HFFc6 (cell line): ENCODE measurements around the gene TDRD9. TPM values are rescaled to one million over a fixed set of nuclear protein-coding genes. Genes with fewer than 3 reads are reported as not detected.

Experiments
- DNase-seq: peaks from one replicate; pipeline ENCODE4 v3.0.0-alpha.2; 2018
- H3K27ac Mint-ChIP-seq: 2 replicates; pipeline ENCODE4 v1.8.0; 2020; ENCODE audit warnings: mild to moderate bottlenecking, mixed read lengths
- H3K27me3 Mint-ChIP-seq: 2 replicates; pipeline ENCODE4 v1.8.0; 2021; ENCODE audit warnings: mild to moderate bottlenecking, moderate library complexity, mixed read lengths; ENCODE audit not compliant: insufficient read depth
- H3K36me3 Mint-ChIP-seq: 2 replicates; pipeline ENCODE4 v1.8.0; 2021; ENCODE audit warnings: low read depth, mixed read lengths
- H3K4me1 Mint-ChIP-seq: 2 replicates; pipeline ENCODE4 v1.8.0; 2020; ENCODE audit warnings: low read depth, mixed read lengths
- H3K4me3 Mint-ChIP-seq: 2 replicates; pipeline ENCODE4 v1.8.0; 2020; ENCODE audit warnings: mild to moderate bottlenecking, moderate library complexity, mixed read lengths
- H3K9me3 Mint-ChIP-seq: 2 replicates; pipeline ENCODE4 v1.8.0; 2020; ENCODE audit warnings: mild to moderate bottlenecking, mixed read lengths
- CTCF ChIP-seq: fragments of 200-600 bp; sonication (generic); IDR thresholded peaks from 2 replicates; pipeline ENCODE4 v1.5.0; 2021; ENCODE audit warnings: antibody characterized with exemption, mild to moderate bottlenecking
- total RNA-seq, 6 experiments: library from RNA; stranded (reverse); fragmentation: NEBNext Ultra II Directional; extraction: Animal tissue kit (Norgen Biotek cat#: 25700); gene quantifications; 2 replicates in 1 of 6; 3 replicates in 5 of 6; pipeline ENCODE4 v1.2.3, GENCODE V29; 2021

The TDRD9 gene
- total RNA-seq, 6 experiments from 2014 or later: not detected

DNA sequence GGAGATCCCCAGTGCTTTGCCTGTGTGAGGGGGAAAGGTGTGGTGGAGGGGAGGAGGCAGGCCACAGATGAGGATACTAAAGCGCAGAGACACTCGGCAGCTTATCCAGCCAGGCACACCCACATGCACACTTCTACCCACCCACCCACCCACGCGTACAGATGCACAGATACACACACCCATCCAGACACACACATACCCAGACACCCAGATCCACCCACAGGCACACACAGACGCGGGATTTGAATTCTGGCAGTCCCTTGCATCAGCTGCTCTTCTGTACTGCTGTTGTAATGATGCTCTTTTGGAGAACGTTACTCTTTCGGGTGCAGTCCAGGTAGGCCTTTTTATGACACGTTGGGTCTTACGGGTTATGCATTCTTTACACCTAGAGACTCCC lies 69.8 kb downstream of the TDRD9 start:
- no peak for DNase-seq
- no peak for TF ChIP-seq CTCF
- H3K36me3 Mint-ChIP-seq: no peaks in the 10 kb centered on the region
- H3K27me3 Mint-ChIP-seq: peaks cover 5% of the 10 kb centered on the region
- H3K27ac Mint-ChIP-seq: no peak overlapping the region
- H3K9me3 Mint-ChIP-seq: no peaks in the 10 kb centered on the region
- no peaks in the 10 kb centered on the region for H3K4me1 Mint-ChIP-seq
- H3K4me3 Mint-ChIP-seq: no peak overlapping the region

- no peak overlapping the region for H3K4me3 Mint-ChIP-seq
- H3K36me3 Mint-ChIP-seq: no peaks in the 10 kb centered on the region
- no peak overlapping the region for H3K27ac Mint-ChIP-seq
- H3K9me3 Mint-ChIP-seq: no peaks in the 10 kb centered on the region
- TF ChIP-seq CTCF: no peak
- H3K4me1 Mint-ChIP-seq: no peaks in the 10 kb centered on the region
- no peak for DNase-seq
- peaks cover 5% of the 10 kb centered on the region; the same call in 1 of the 2 replicates for H3K27me3 Mint-ChIP-seq
Observed at GRCh38 chr14:103999795-104000440, 71.7 kb downstream of the TDRD9 start.

- TF ChIP-seq CTCF: peak; percentile 23; the same call in 1 of the 2 replicates
- Mint-ChIP-seq H3K4me1 (no peaks in the 10 kb centered on the region), H3K27me3 (peaks cover 5% of the 10 kb centered on the region; the same call in 1 of the 2 replicates), H3K27ac (no peak overlapping the region), H3K9me3 (no peaks in the 10 kb centered on the region), H3K36me3 (no peaks in the 10 kb centered on the region), H3K4me3 (no peak overlapping the region)
- no peak for DNase-seq
Observed at GRCh38 chr14:104001003-104001402, 72.7 kb downstream of the TDRD9 start.

DNA sequence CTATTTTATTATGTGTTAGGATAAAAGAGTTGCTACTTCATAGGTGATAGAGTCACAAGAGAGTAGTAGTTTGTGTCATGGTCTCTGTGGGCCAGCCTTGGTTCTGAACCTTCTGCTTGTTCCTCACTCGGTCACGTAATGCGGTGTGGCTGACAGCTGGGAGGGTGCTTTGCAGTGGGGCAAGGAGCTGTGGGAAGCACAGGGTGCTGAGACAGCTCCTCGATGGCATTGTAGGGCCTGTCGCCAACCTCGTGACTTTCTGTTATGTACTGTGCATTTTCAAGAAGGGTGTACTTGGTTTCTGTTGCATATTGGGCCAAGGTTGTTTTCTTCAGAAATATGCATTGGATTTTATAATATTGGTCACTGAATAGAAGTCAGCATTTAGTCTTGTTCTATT lies 75.4 kb downstream of the TDRD9 start:
- Mint-ChIP-seq H3K27me3 (peaks cover 7% of the 10 kb centered on the region), H3K36me3 (no peaks in the 10 kb centered on the region), H3K4me1 (no peaks in the 10 kb centered on the region), H3K4me3 (no peak overlapping the region), H3K27ac (no peak overlapping the region), H3K9me3 (no peaks in the 10 kb centered on the region)
- TF ChIP-seq CTCF: no peak
- no peak for DNase-seq

DNA sequence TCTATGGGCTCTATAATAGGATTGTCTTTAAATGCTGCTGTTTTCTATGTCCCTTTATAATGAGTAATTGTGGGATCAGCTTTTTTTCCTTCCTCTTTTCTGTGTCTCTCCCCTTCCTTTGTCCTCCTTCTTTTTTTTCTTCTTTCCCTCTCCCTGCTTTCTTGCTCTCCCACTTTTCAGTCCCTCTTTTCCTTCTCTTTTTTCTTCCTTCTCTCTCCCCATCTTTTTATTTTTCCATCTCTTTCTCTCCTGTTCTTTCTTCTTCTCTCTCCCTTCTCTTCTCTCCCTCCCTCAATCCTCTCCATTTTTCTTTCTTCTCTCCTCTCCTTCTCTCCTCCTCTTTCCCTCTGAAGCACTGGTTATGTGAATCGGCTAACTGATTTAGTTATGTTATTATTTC lies 76.6 kb downstream of the TDRD9 start:
- no peaks in the 10 kb centered on the region for H3K36me3 Mint-ChIP-seq
- H3K9me3 Mint-ChIP-seq: no peaks in the 10 kb centered on the region
- H3K4me1 Mint-ChIP-seq: no peaks in the 10 kb centered on the region
- no peak overlapping the region for H3K4me3 Mint-ChIP-seq
- no peak overlapping the region for H3K27ac Mint-ChIP-seq
- peaks cover 7% of the 10 kb centered on the region for H3K27me3 Mint-ChIP-seq
- TF ChIP-seq CTCF: no peak
- DNase-seq: no peak

- Mint-ChIP-seq H3K27me3 (peaks cover 7% of the 10 kb centered on the region), H3K9me3 (no peaks in the 10 kb centered on the region), H3K36me3 (no peaks in the 10 kb centered on the region), H3K4me3 (no peak overlapping the region), H3K4me1 (no peaks in the 10 kb centered on the region), H3K27ac (no peak overlapping the region)
- no peak for TF ChIP-seq CTCF
- no peak for DNase-seq
Observed at GRCh38 chr14:104005489-104005888, 77.2 kb downstream of the TDRD9 start.
